HG02885 (cell line): ENCODE measurements around the gene DDIT4.
"Not testable (repeated sequence)": the region's sequence is repeated elsewhere in the genome, so short reads cannot be mapped to it uniquely, and the experiment has no call there.

ENCODE experiments used
- ATAC-seq: cut with Tn5 transposase; IDR thresholded peaks from one replicate; pipeline ENCODE4 v1.9.1; 2021; ENCODE audit warnings: mild to moderate bottlenecking; ENCODE audit not compliant: unreplicated experiment, poor library complexity

Gene DDIT4

GRCh38 chr10:72285972-72286521, 12.3 kb downstream of the DDIT4 start:
- no peak for ATAC-seq

DNA sequence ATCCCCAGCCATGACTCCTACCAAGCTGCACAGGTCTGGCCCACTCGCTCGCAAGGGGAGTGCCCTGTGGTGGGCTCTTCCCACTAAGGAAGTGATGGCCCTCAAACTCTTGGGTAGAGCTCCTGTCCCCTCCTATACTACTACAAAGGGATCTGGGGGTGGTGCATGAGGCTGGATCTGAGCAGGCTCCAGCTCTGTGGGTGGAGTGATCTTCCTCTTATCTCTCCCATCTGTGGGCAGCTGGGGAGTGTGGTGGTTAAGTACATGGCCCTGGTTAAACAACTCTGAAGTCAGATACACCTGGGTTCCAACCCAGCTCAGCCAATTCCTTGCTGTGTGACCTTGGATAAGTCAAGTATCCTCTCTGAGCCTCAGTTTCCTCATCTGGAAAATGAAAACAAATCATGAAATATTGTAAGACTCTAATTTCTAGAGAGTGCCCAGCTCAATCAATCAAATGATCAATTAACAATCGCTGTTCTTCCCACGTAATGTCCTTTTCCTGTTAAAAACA, 17.4 kb downstream of the DDIT4 start:
- no peak for ATAC-seq

GRCh38 chr10:72292223-72292691, 18.5 kb downstream of the DDIT4 start:
- no peak for ATAC-seq

- ATAC-seq = no peak
These were observed 21.7 kb downstream of the DDIT4 start for GRCh38 chr10:72295330-72295910.

DNA sequence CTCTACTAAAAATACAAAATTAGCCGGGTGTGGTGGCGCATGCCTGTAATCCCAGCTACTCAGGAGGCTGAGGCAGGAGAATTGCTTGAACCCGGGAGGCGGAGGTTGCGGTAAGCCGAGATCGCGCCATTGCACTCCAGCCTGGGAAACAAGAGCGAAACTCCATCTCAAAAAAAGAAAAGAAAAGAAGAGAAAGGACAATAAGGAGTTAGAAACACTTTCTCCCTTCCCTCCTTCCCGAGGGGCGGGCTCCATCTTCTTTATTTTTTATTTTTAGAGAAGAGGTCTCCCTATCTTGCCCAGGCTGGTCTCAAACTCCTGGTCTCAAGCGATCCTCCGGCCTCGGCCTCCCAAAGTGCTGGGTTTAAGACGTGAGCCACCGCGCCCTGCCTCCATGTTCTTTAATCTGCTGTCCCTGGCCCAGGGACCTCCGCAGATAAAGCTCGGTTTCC, 23.1 kb downstream of the DDIT4 start:
- not testable (repeated sequence) for ATAC-seq

GRCh38 chr10:72297281-72297804, 23.6 kb downstream of the DDIT4 start:
- peak; percentile 56 for ATAC-seq

DNA sequence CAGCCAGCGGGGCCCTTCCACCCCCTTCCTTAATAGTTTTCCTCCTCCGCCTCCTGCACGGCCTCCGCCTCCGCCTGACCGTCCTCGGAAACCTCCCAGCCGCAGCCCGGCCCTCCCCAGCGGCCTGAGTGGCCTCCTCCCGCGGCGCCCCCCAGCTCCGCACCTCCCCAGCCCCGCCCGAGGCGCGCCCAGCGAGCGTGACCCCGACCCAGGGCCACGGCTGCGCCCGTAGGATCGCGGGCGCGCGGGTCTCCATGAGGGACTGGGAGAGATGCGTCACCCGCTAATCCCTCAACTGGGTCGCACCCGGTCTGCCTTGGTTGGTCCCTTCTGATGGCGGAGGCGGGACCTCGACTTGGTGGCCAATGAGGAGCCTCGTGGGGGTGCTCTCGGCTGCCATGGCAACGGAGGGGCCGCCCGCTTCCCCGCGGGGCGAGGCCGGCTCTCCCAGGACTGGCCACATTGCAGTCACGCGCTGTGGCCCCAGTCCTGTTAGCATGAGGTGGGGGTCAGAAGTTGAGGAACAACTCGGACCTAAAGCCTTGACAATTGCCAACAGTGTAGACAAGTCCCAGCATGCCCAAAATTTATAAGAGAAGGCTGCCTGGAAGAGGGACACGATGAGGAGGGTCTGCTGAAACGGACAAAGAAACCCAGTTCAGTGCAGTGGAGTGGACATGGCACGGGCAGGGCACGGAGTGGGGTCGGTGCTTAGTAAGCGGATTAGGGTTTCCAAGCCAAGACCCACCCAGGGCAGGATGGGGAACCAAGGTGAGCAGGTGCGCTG, 24.3 kb downstream of the DDIT4 start:
- ATAC-seq = peak; percentile 82

- ATAC-seq = no peak
These were observed 25.1 kb downstream of the DDIT4 start for GRCh38 chr10:72298592-72299519.

DNA sequence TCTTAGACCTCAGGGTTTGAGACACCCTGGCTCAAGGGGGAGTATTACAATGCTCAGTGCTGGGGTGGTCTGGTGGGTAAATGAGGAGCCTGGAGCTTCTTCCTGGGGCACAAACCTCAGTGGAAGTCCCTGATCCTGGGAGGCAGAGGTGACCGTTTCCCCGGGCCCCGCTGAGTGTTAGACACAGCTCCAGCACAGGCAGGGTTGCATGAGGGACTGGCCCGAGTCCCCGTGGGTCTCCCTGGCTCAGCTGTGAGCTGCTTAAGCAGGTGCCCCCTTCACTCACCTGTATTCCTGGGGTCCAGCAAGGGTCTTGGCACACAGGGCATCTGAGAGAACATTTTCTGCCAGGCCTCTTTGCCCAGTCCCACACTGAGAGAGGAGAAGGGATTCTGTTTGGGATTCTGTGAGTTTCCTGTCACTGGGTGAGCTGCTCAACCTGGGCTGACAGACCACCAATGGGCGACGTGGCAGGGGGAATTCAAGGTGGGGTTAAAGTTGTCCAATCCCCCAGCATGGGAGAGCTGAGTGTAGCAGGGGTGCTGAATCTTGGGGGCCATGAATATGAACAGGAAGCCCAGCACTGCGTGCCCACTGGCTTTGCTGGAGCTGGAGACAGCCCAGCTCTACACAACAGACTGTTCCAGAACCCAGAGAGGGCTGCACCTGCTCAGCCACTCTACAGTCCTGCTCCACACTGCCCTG, 29.9 kb downstream of the DDIT4 start:
- no peak for ATAC-seq

DNA sequence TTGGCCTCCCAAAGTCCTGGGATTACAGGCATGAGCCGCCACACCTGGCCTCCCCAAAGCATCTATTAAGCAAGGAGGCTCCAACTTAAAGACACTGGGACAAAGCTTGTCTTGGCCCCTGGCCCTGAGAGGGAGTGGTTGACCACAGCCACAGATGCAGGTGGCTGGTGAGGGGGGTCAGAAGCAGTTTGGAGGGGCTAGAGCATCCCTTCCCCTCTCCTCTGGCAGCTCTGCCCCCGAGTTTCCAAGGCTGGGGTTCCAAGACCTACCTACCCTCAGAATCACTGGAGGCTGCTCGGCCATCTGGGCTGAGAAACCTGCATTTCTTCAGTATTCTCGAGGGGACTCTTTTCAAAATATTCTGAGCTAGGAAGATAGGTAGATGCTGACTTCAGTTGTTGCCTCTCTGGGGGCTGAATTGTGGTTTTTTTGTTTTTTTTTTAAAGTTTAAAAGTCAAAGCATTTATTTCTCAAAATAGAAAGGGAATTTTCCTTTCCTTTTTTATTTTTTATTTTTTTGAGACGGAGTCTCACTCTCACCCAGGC, 32.6 kb downstream of the DDIT4 start:
- ATAC-seq = no peak

DNA sequence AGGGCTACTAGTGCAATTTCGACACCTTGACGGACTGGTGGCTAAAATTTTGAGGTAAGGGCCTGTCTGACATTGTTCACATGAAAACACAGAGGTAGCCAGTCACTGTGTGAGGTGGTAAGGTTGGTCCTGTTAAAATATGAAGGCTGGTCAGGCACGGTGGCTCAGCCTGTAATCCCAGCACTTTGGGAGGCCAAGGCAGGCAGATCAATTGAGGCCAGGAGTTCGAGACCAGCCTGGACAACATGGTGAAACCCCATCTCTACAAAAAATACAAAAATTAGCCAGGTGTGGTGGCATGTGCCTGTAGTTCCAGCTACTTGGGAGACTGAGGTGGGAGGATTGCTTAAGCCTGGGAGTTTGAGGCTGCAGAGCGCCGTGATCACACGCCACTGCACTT, 34.0 kb downstream of the DDIT4 start:
- ATAC-seq = not testable (repeated sequence)

GRCh38 chr10:72308320-72308987, 34.7 kb downstream of the DDIT4 start:
- no peak for ATAC-seq

DNA sequence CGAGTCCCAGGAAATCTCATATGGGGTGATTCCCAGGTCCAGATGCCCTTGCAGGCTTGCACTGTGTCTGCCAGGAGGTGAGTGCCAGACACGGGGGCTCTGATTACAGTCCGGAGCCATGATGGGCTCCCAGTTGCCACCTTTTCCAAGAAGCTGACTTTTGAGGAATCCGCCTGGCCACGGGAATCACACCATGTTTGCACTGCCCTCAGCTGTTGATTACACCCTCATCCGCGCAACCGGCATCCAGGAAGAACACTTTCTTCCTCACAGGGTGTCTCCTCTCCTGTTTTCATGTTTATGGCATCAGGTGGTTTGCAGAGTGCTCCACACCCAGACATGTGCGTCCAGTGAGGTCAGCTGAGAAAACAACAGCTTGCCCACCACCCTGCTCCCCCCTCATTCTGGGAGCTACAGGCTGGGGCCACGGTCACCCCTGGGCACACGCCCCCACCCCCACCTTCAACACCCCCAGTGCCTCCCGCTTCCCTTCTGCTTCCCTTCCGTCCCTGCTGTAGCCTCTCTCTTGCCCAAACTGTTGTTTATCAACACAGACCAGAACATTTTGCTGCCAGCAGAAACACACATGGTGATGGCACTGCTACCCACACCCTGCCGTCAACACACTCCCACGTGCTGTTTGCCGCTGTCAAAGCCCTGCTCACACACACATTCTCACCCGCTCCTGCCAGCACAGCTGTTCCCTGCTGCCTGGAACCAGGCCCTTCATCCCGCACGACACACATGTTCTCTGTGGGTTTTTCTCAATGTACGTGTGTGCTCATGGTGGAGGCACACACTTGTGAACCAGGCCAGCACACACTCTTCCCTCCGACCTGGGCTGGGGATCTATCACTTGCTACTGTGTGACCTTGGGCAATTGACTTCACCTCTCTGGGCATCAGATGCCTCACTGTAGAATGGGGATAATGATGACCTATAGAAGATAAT, 35.8 kb downstream of the DDIT4 start:
- ATAC-seq = no peak

GRCh38 chr10:72310241-72310633, 36.5 kb downstream of the DDIT4 start:
- ATAC-seq = no peak

DNA sequence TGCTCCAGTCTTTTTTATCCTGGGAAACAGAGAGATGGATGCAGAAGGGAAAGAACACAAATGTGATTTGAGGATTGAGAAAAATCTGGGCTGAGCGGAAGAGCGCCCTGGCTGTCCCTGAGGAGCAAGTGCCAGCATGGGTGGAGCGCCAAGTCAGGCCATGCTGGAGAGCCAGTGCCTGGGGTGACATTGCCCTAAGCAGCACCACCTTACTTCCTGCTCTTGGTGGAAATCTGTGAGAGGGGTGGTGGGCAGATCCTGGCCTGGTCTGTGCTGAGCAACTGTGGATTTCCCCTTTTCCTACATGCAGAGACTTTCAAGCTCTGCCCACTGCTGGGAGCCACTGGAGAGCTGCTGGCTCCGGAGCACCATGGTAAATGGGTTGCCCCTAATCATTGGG, 36.9 kb downstream of the DDIT4 start:
- ATAC-seq = no peak

GRCh38 chr10:72311667-72312066, 37.9 kb downstream of the DDIT4 start:
- no peak for ATAC-seq

GRCh38 chr10:72312865-72313391, 39.2 kb downstream of the DDIT4 start:
- ATAC-seq = no peak
